Measurements from ENCODE around the gene GDAP1L1. TPM values are rescaled to one million over a fixed set of nuclear protein-coding genes. Genes with fewer than 3 reads are reported as not detected.
"Not testable (repeated sequence)": the region's sequence is repeated elsewhere in the genome, so short reads cannot be mapped to it uniquely, and the experiment has no call there.

The GDAP1L1 gene
- total RNA-seq, 1 donor from 2014 or later = 0.40 TPM

GRCh38 chr20:44228465-44229258 is 18.4 kb upstream of the GDAP1L1 start:
- TF ChIP-seq CTCF (IDR thresholded peaks at IDR 0.05; ENCODE audit: unreplicated experiment) = no peak
- Mint-ChIP-seq H3K9me3 (no peaks in the 10 kb centered on the region), H3K27ac (no peak overlapping the region), H3K4me3 (no peak overlapping the region), H3K4me1 (no peaks in the 10 kb centered on the region), H3K36me3 (no peaks in the 10 kb centered on the region), H3K27me3 (ENCODE audit: low read depth) (no peaks in the 10 kb centered on the region)
- DNase-seq (ENCODE audit: low spot score in 2 of 2, unreplicated experiment in 2 of 2) = no peak

GRCh38 chr20:44231193-44231592 is 15.9 kb upstream of the GDAP1L1 start:
- no peaks in the 10 kb centered on the region for H3K27me3 Mint-ChIP-seq (ENCODE audit: low read depth)
- H3K9me3 Mint-ChIP-seq = no peaks in the 10 kb centered on the region
- no peak for DNase-seq (ENCODE audit: low spot score in 2 of 2, unreplicated experiment in 2 of 2)
- H3K4me1 Mint-ChIP-seq = no peaks in the 10 kb centered on the region
- H3K36me3 Mint-ChIP-seq = no peaks in the 10 kb centered on the region
- no peak overlapping the region for H3K4me3 Mint-ChIP-seq
- no peak for TF ChIP-seq CTCF (IDR thresholded peaks at IDR 0.05; ENCODE audit: unreplicated experiment)
- no peak overlapping the region for H3K27ac Mint-ChIP-seq

GRCh38 chr20:44231713-44232468 is 15.2 kb upstream of the GDAP1L1 start:
- H3K4me1 Mint-ChIP-seq = no peaks in the 10 kb centered on the region
- no peaks in the 10 kb centered on the region for H3K9me3 Mint-ChIP-seq
- H3K27me3 Mint-ChIP-seq (ENCODE audit: low read depth) = no peaks in the 10 kb centered on the region
- H3K4me3 Mint-ChIP-seq = no peak overlapping the region
- no peaks in the 10 kb centered on the region for H3K36me3 Mint-ChIP-seq
- no peak for DNase-seq (ENCODE audit: low spot score in 2 of 2, unreplicated experiment in 2 of 2)
- H3K27ac Mint-ChIP-seq = no peak overlapping the region
- TF ChIP-seq CTCF (IDR thresholded peaks at IDR 0.05; ENCODE audit: unreplicated experiment) = no peak

- not testable (repeated sequence) for DNase-seq (ENCODE audit: low spot score in 2 of 2, unreplicated experiment in 2 of 2); H3K27me3 Mint-ChIP-seq (ENCODE audit: low read depth); H3K9me3 Mint-ChIP-seq; H3K36me3 Mint-ChIP-seq; H3K4me3 Mint-ChIP-seq; H3K27ac Mint-ChIP-seq; H3K4me1 Mint-ChIP-seq
Measured at GRCh38 chr20:44232469-44232856, 14.6 kb upstream of the GDAP1L1 start.

- Mint-ChIP-seq H3K4me3 (no peak overlapping the region), H3K9me3 (no peaks in the 10 kb centered on the region), H3K27me3 (ENCODE audit: low read depth) (no peaks in the 10 kb centered on the region), H3K27ac (no peak overlapping the region), H3K36me3 (no peaks in the 10 kb centered on the region), H3K4me1 (no peaks in the 10 kb centered on the region)
- no peak for TF ChIP-seq CTCF (IDR thresholded peaks at IDR 0.05; ENCODE audit: unreplicated experiment)
- no peak for DNase-seq (ENCODE audit: low spot score in 2 of 2, unreplicated experiment in 2 of 2)
Measured at GRCh38 chr20:44233436-44234016, 13.6 kb upstream of the GDAP1L1 start.
